Choroid plexus epithelial cell (primary cell): ENCODE data around the gene ASTN1.

Source experiments
- DNase-seq: peaks from one replicate; pipeline ENCODE4 v3.0.0-alpha.2; 2010; ENCODE audit warnings: low read depth
- H3K4me3 ChIP-seq: 2 replicates; pipeline ENCODE4 v1.5.1; 2011; ENCODE audit warnings: low read depth, mild to moderate bottlenecking, control low read depth, low read length, moderate library complexity
- CTCF ChIP-seq: conservative IDR thresholded peaks from 2 replicates; pipeline ENCODE4 v1.5.1; 2011; ENCODE audit warnings: low read depth, mild to moderate bottlenecking, control low read depth, inconsistent platforms, low read length, moderate library complexity

ASTN1 gene

GRCh38 chr1:176864211-176864610, 300.3 kb downstream of the ASTN1 start:
- no peak overlapping the region for H3K4me3 ChIP-seq
- no peak for TF ChIP-seq CTCF
- DNase-seq: no peak

GRCh38 chr1:176863613-176864012, 300.9 kb downstream of the ASTN1 start:
- no peak for DNase-seq
- TF ChIP-seq CTCF: no peak
- no peak overlapping the region for H3K4me3 ChIP-seq

GRCh38 chr1:176858433-176858916, 306.0 kb downstream of the ASTN1 start:
- no peak overlapping the region for H3K4me3 ChIP-seq
- TF ChIP-seq CTCF: no peak
- no peak for DNase-seq

- no peak for DNase-seq
- no peak for TF ChIP-seq CTCF
- H3K4me3 ChIP-seq: no peak overlapping the region
Measured at GRCh38 chr1:176857632-176858031, 306.9 kb downstream of the ASTN1 start.

GRCh38 chr1:176854758-176855745, 309.5 kb downstream of the ASTN1 start:
- no peak overlapping the region for H3K4me3 ChIP-seq
- no peak for DNase-seq
- no peak for TF ChIP-seq CTCF

GRCh38 chr1:176854121-176854520, 310.4 kb downstream of the ASTN1 start:
- no peak for TF ChIP-seq CTCF

GRCh38 chr1:176853503-176853902, 311.0 kb downstream of the ASTN1 start:
- no peak overlapping the region for H3K4me3 ChIP-seq
- TF ChIP-seq CTCF: no peak
- no peak for DNase-seq

More at GRCh38 chr1:176854121-176854520, 310.4 kb downstream of the ASTN1 start:
- H3K4me3 ChIP-seq: no peak overlapping the region
- DNase-seq: no peak
